T-cell (primary cell): Measurements from ENCODE around the gene CA10. TPM values are rescaled to one million over a fixed set of nuclear protein-coding genes. Genes with fewer than 3 reads are reported as not detected.

Source experiments
- ATAC-seq, 4 experiments: fragments of 200-7000 bp in 3 of 4; fragments of 150-1000 bp in 1 of 4; cut with Tn5 transposase; replicated peaks in 1 of 4; 1 replicate in 3 of 4; 2 replicates in 1 of 4; pipeline ENCODE4 v1.10.0; 2021; ENCODE audit warnings: moderate library complexity in 3 of 4, mild to moderate bottlenecking in 2 of 4, moderate number of reproducible peaks in 1 of 4
- CTCF ChIA-PET, 2 donors: fragments of 300-600 bp; sonication (Branson Sonifier 250); formaldehyde crosslinking; loops; one replicate each; lab custom pipeline; 2022; ENCODE audit warnings: antibody characterized with exemption in 2 of 2; lab: Charles Lee
- POLR2A ChIA-PET, 2 donors: fragments of 300-600 bp; sonication (Branson Sonifier 250); formaldehyde crosslinking; loops; one replicate each; lab custom pipeline; 2022; ENCODE audit warnings: antibody characterized with exemption in 2 of 2; lab: Charles Lee
- DNase-seq, 35 experiments: peaks; one replicate each; pipeline versions ENCODE4 v3.0.0 to v3.0.0-alpha.2; 2013 to 2023
- H3K27ac ChIP-seq: one replicate; pipeline ENCODE4 v1.5.1; 2013; ENCODE audit warnings: low read length
- H3K27me3 ChIP-seq, 2 experiments: replicated peaks in 1 of 2; 1 replicate in 1 of 2; 2 replicates in 1 of 2; pipeline versions ENCODE4 v1.6.1 to v1.7.0; 2013; ENCODE audit warnings: low read length in 1 of 2, mixed read lengths in 1 of 2; ENCODE audit not compliant: control insufficient read depth in 2 of 2, insufficient read depth in 2 of 2; ENCODE audit errors: extremely low read depth in 1 of 2
- H3K36me3 ChIP-seq, 2 donors: 1 replicate in 1 of 2; 2 replicates in 1 of 2; pipeline versions ENCODE4 v1.6.1 to v1.7.0; 2013; ENCODE audit warnings: low read length in 1 of 2; ENCODE audit not compliant: control insufficient read depth in 2 of 2, insufficient read depth in 1 of 2; ENCODE audit errors: extremely low read depth in 1 of 2
- H3K4me1 ChIP-seq, 2 experiments: 1 replicate in 1 of 2; 2 replicates in 1 of 2; pipeline versions ENCODE4 v1.6.1 to v1.7.0; 2013; ENCODE audit warnings: low read length in 2 of 2, mixed read lengths in 1 of 2; ENCODE audit not compliant: insufficient read depth in 2 of 2, control insufficient read depth in 1 of 2; ENCODE audit errors: extremely low read depth in 1 of 2
- H3K4me3 ChIP-seq, 2 donors: 1 replicate in 1 of 2; 2 replicates in 1 of 2; pipeline versions ENCODE4 v1.5.1 to v1.7.0; 2013; ENCODE audit warnings: mild to moderate bottlenecking in 2 of 2, low read length in 1 of 2, moderate library complexity in 1 of 2; ENCODE audit not compliant: control insufficient read depth in 1 of 2; ENCODE audit errors: extremely low read depth in 1 of 2
- H3K9me3 ChIP-seq: 2 replicates; pipeline ENCODE4 v1.7.0; 2013
- H3K27ac Mint-ChIP-seq, 2 donors: one replicate each; pipeline ENCODE4 v1.8.0; 2020 to 2021; ENCODE audit warnings: mild to moderate bottlenecking in 2 of 2, mixed read lengths in 2 of 2
- H3K27me3 Mint-ChIP-seq, 2 donors: one replicate each; pipeline ENCODE4 v1.8.0; 2021 to 2022; ENCODE audit warnings: mixed read lengths in 2 of 2
- H3K36me3 Mint-ChIP-seq: one replicate; pipeline ENCODE4 v1.8.0; 2021; ENCODE audit warnings: mixed read lengths
- H3K4me1 Mint-ChIP-seq, 3 donors: one replicate each; pipeline ENCODE4 v1.8.0; 2020 to 2022; ENCODE audit warnings: mixed read lengths in 3 of 3, mild to moderate bottlenecking in 1 of 3
- H3K4me3 Mint-ChIP-seq, 3 donors: one replicate each; pipeline ENCODE4 v1.8.0; 2020 to 2022; ENCODE audit warnings: mild to moderate bottlenecking in 3 of 3, mixed read lengths in 3 of 3, moderate library complexity in 3 of 3
- H3K9me3 Mint-ChIP-seq, 3 donors: one replicate each; pipeline ENCODE4 v1.8.0; 2020 to 2022; ENCODE audit warnings: mixed read lengths in 3 of 3
- WGBS: methylation state at CpG from one replicate; pipeline ENCODE4 v1.1.5; 2013; ENCODE audit warnings: missing lambda C conversion rate; ENCODE audit not compliant: insufficient coverage; 5-methylcytosine and 5-hydroxymethylcytosine counted together
- total RNA-seq, 35 experiments: library from RNA in 6 of 35; stranded (reverse) in 6 of 35; fragments of 120-200 nt in 1 of 35; gene quantifications; one replicate each; pipeline versions ENCODE4 v1.2.1 to v1.2.4 and lab custom pipeline; 2013 to 2026

CA10 gene
- total RNA-seq, 5 donors from 2014 or later (not counting 1 experiment from before 2014, with no cell fraction given) = 0.30 TPM; not detected in 4

DNA sequence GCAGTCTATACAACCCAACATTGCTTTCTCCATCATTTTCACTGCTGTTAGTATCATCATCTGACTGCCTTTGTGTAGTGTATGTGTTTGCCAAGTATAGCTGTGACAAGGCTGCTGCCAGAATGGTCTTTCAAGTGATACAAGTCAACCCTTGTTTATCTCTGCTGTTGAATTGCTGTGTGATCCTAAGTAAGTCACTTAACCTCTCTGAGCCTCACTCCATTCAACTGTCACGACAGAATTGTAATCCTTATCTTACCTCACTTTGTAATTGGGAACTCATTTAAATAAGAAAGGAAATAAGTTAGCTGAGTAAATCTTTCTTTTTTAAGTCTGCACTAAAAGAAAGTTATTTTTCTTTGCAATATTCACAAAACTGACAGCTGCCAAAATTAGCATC, 340.6 kb downstream of the CA10 start:
- CTCF ChIA-PET = no interaction called here
- Mint-ChIP-seq H3K36me3 (no peaks in the 10 kb centered on the region), H3K27me3 (peaks cover 7 to 10% of the 10 kb centered on the region in 2 donors), H3K27ac (no peak overlapping the region), H3K4me1 (peaks cover 0 to 5% (median 3%) of the 10 kb centered on the region in 3 donors), H3K4me3 (no peak overlapping the region), H3K9me3 (no peaks in the 10 kb centered on the region)
- no peak for DNase-seq
- Histone ChIP-seq H3K27me3 (no peaks in the 10 kb centered on the region), H3K9me3 (no peaks in the 10 kb centered on the region), H3K27ac (no peak overlapping the region), H3K4me1 (no peaks in the 10 kb centered on the region), H3K36me3 (no peaks in the 10 kb centered on the region), H3K4me3 (no peak overlapping the region)
- no peak for ATAC-seq
- POLR2A ChIA-PET = no interaction called here
- no CpG with 5 or more reads among the region's 1 CpG for WGBS

DNA sequence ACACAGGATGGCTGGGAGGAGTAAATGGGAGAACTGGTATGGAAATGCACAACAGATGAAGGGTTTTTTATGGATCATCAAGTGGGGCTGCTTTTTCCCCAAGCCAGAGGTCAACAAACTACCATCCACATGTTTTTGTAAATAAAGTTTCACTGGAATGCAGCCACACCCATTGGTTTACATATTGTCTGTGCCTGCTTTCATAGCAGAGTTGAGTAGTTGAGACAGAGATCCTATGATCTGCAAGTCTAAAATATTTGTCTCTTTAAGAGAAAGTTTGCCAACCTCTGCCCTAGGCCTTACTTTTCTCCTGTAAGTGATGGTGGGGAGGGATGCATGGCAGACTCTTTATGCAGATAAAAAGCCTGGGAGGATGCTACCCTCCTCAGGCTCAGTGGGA, 341.4 kb downstream of the CA10 start:
- POLR2A ChIA-PET = no interaction called here
- H3K4me3 Mint-ChIP-seq = no peak overlapping the region
- Histone ChIP-seq H3K9me3 (no peaks in the 10 kb centered on the region), H3K27me3 (no peaks in the 10 kb centered on the region), H3K4me1 (no peaks in the 10 kb centered on the region), H3K4me3 (no peak overlapping the region), H3K27ac (no peak overlapping the region), H3K36me3 (no peaks in the 10 kb centered on the region)
- no peak for ATAC-seq
- CTCF ChIA-PET = no interaction called here
- H3K36me3 Mint-ChIP-seq = no peaks in the 10 kb centered on the region
- no peaks in the 10 kb centered on the region for H3K9me3 Mint-ChIP-seq
- no peak overlapping the region for H3K27ac Mint-ChIP-seq
- H3K27me3 Mint-ChIP-seq = peaks cover 7 to 10% of the 10 kb centered on the region in 2 donors
- H3K4me1 Mint-ChIP-seq = peaks cover 0 to 5% (median 3%) of the 10 kb centered on the region in 3 donors
- DNase-seq = no peak

DNA sequence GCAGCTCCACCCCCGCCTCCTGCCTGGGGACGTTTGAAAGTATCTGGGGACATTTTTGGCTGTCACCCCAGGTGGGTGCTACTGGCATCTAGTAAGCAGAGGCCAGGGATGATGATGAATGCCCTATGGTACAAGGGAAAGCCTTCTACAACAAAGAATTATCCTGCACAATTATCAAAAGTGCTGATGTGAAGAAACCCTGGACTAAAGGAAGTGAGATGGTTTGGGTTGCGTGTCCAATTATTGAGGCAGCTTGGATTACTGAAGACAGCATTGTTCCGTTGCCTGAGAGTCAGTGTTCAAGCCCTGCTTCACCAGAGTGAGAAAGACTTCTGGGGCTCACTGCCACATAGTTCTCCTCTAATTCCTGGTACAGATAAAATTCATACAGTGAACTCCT, 343.4 kb downstream of the CA10 start:
- Histone ChIP-seq H3K4me1 (no peaks in the 10 kb centered on the region), H3K36me3 (no peaks in the 10 kb centered on the region), H3K4me3 (no peak overlapping the region), H3K27ac (no peak overlapping the region), H3K27me3 (no peaks in the 10 kb centered on the region), H3K9me3 (no peaks in the 10 kb centered on the region)
- DNase-seq (no peak), ATAC-seq (peak in 1 of 4 experiments; percentile 23)
- H3K27me3 Mint-ChIP-seq = peaks cover 3 to 11% of the 10 kb centered on the region in 2 donors
- H3K4me3 Mint-ChIP-seq = no peak overlapping the region
- H3K4me1 Mint-ChIP-seq = peaks cover 0 to 2% (median 0%) of the 10 kb centered on the region in 3 donors
- CTCF ChIA-PET = no interaction called here
- H3K27ac Mint-ChIP-seq = no peak overlapping the region
- no peaks in the 10 kb centered on the region for H3K9me3 Mint-ChIP-seq
- no CpG with 5 or more reads among the region's 4 CpGs for WGBS
- POLR2A ChIA-PET = no interaction called here
- H3K36me3 Mint-ChIP-seq = no peaks in the 10 kb centered on the region

DNA sequence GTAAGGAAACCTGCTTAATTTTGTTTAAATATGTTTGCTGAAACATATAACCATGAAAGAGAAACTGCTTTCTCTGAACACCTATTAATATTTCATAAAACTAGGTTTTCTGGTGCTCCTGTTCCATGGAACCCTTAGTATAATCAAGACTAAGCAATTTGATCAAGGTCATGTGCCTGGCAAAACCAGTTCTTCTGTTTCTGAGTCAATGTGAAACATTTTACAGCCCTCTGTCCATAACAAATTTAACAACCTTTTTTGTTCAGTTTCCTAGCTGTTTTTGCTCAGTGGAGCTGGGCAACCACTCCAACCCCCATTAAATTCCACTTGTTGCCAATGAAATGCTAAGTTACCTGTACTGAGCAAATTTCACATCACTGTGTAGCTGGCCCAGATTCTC, 344.0 kb downstream of the CA10 start:
- Mint-ChIP-seq H3K4me1 (no peaks in the 10 kb centered on the region), H3K27ac (no peak overlapping the region)
- POLR2A ChIA-PET = no interaction called here

DNA sequence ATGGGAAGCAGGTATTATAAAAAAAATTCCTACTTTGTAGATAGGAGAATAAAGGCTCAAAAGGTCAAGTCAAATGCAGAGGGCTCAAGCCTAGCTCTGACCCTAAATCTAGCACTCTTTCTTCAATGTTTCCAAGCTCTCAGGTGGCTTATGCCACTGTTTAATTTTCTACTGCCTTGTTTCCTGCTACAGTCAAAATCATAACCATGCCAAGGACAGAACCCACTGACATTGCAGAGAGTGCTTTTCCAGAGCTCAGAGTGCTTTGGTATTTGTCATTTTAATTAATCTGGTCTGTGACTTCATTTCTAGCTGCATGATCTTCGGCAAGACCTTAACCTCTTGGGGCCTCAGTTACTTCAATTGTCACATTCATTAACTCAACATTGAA, 344.7 kb downstream of the CA10 start:
- H3K27ac Mint-ChIP-seq = no peak overlapping the region
- H3K9me3 Mint-ChIP-seq = no peaks in the 10 kb centered on the region
- H3K9me3 ChIP-seq = no peaks in the 10 kb centered on the region
- no peak overlapping the region for H3K27ac ChIP-seq
- H3K27me3 Mint-ChIP-seq = peaks cover 0 to 15% of the 10 kb centered on the region in 2 donors
- ChIA-PET CTCF (no interaction called here), POLR2A (no interaction called here)
- DNase-seq = no peak
- no peak overlapping the region for H3K4me3 ChIP-seq
- H3K4me3 Mint-ChIP-seq = no peak overlapping the region
- H3K27me3 ChIP-seq = no peaks in the 10 kb centered on the region
- WGBS = no CpG with 5 or more reads among the region's 1 CpG
- no peaks in the 10 kb centered on the region for H3K4me1 ChIP-seq
- no peak for ATAC-seq
- no peaks in the 10 kb centered on the region for H3K36me3 Mint-ChIP-seq
- H3K4me1 Mint-ChIP-seq = no peaks in the 10 kb centered on the region
- H3K36me3 ChIP-seq = no peaks in the 10 kb centered on the region

More for the DNA sequence above, 344.0 kb downstream of the CA10 start:
- no peaks in the 10 kb centered on the region for H3K4me1 ChIP-seq
- no peak overlapping the region for H3K4me3 ChIP-seq
- H3K27ac ChIP-seq = no peak overlapping the region
- no peaks in the 10 kb centered on the region for H3K9me3 ChIP-seq
- H3K27me3 ChIP-seq = no peaks in the 10 kb centered on the region
- Mint-ChIP-seq H3K36me3 (no peaks in the 10 kb centered on the region), H3K27me3 (peaks cover 0 to 12% of the 10 kb centered on the region in 2 donors), H3K9me3 (no peaks in the 10 kb centered on the region), H3K4me3 (no peak overlapping the region)
- CTCF ChIA-PET = no interaction called here
- no peak for ATAC-seq
- H3K36me3 ChIP-seq = no peaks in the 10 kb centered on the region
- DNase-seq = no peak

DNA sequence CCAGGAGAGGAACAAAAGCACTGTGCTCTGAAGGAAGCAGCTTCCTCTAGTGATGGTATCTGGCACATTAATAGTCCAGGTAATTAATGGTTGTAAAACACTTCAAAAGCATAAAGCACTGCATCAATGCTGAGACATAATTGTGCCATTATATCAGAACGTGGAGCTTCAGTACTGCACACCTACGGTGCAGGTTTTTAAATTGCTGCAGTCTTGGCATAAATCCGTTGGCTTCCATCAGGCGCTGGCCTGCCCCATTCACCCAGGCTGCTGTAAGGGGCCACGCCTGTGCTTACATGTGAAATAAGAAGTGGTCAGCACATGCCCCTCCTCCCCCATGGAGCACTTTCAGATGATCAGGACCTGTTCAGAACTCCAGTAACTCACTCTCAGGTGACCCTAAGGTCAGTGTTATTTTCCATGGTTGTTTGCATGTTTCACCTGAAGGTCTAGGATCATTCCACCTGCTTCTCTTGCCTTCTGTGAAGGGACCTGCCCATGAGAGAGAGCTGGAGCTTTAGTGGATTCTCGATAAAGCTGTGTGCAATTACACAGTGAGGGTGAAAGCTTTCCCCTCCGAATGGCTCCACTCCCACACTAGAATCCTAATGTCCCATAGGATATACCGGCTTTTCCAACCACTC, 345.3 kb downstream of the CA10 start:
- ChIA-PET POLR2A (no interaction called here), CTCF (no interaction called here)
- H3K36me3 ChIP-seq = no peaks in the 10 kb centered on the region
- 73% methylated on average over 3 of the region's 8 CpGs for WGBS
- no peaks in the 10 kb centered on the region for H3K27me3 ChIP-seq
- Mint-ChIP-seq H3K27ac (no peak overlapping the region), H3K27me3 (peaks cover 0 to 15% of the 10 kb centered on the region in 2 donors), H3K4me3 (no peak overlapping the region), H3K9me3 (no peaks in the 10 kb centered on the region), H3K4me1 (no peaks in the 10 kb centered on the region), H3K36me3 (no peaks in the 10 kb centered on the region)
- H3K27ac ChIP-seq = no peak overlapping the region
- DNase-seq (no peak), ATAC-seq (no peak)
- no peaks in the 10 kb centered on the region for H3K4me1 ChIP-seq
- no peaks in the 10 kb centered on the region for H3K9me3 ChIP-seq
- no peak overlapping the region for H3K4me3 ChIP-seq

DNA sequence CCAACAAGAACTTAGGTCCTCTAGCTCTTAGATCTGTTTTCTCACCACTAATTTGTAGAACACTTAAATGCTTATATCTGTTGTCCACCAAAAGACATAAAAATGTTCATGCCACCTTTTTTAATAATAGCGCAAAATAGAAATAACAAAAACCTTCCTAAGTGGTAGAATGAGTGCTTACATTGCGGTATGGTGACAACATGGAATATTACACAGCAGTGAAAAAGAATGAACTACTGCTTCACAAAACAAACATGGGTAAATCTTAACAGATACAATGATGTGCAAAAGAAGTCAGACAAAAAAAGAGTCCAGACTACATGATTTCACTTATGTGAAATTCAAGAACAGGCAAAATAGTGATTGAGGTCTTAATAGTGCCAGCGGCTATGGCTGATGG, 351.1 kb downstream of the CA10 start:
- Mint-ChIP-seq H3K9me3 (peaks cover 0 to 4% (median 2%) of the 10 kb centered on the region in 3 donors), H3K27ac (no peak overlapping the region), H3K36me3 (no peaks in the 10 kb centered on the region), H3K27me3 (peaks cover 1 to 33% of the 10 kb centered on the region in 2 donors), H3K4me1 (no peaks in the 10 kb centered on the region), H3K4me3 (no peak overlapping the region)
- POLR2A ChIA-PET = no interaction called here
- Histone ChIP-seq H3K4me1 (no peaks in the 10 kb centered on the region), H3K36me3 (no peaks in the 10 kb centered on the region), H3K27ac (no peak overlapping the region), H3K27me3 (no peaks in the 10 kb centered on the region), H3K4me3 (no peak overlapping the region), H3K9me3 (no peaks in the 10 kb centered on the region)
- CTCF ChIA-PET = no interaction called here
- no peak for DNase-seq
- no peak for ATAC-seq
- WGBS = 80% methylated on average over 1 of the region's 3 CpGs
